CD4-positive, alpha-beta T cell (primary cell): ENCODE measurements around the gene TMEM244. TPM values are rescaled to one million over a fixed set of nuclear protein-coding genes. Genes with fewer than 3 reads are reported as not detected.

ENCODE experiments used
- ATAC-seq: fragments of 200-7000 bp; cut with Tn5 transposase; one replicate; pipeline ENCODE4 v1.10.0; 2022; ENCODE audit warnings: mild to moderate bottlenecking; ENCODE audit not compliant: poor library complexity
- CTCF ChIA-PET: fragments of 350-600 bp; sonication (Branson Sonifier 250); formaldehyde crosslinking; loops from one replicate; lab custom pipeline; 2021; ENCODE audit warnings: antibody characterized with exemption, inconsistent platforms; lab: Charles Lee
- POLR2A ChIA-PET: fragments of 350-600 bp; sonication (Branson Sonifier 250); formaldehyde crosslinking; loops from one replicate; lab custom pipeline; 2021; ENCODE audit warnings: antibody characterized with exemption, inconsistent platforms; lab: Charles Lee
- DNase-seq, 14 experiments: peaks; one replicate each; pipeline ENCODE4 v3.0.0-alpha.2; 2013 to 2020; ENCODE audit warnings: mixed read lengths in 2 of 14
- H3K27ac ChIP-seq, 2 donors: one replicate each; pipeline versions ENCODE4 v1.5.1 to v1.7.0; 2013; ENCODE audit warnings: low read length in 2 of 2, low read depth in 1 of 2, mild to moderate bottlenecking in 1 of 2
- H3K27me3 ChIP-seq, 2 experiments: 1 replicate in 1 of 2; 2 replicates in 1 of 2; pipeline versions ENCODE4 v1.6.1 to v1.7.0; 2013; ENCODE audit warnings: low read length in 2 of 2, control low read depth in 1 of 2, mild to moderate bottlenecking in 1 of 2, moderate library complexity in 1 of 2; ENCODE audit not compliant: insufficient read depth in 2 of 2, control insufficient read depth in 1 of 2
- H3K36me3 ChIP-seq: one replicate; pipeline ENCODE4 v1.6.1; 2013; ENCODE audit warnings: low read length, control low read depth; ENCODE audit not compliant: insufficient read depth
- H3K4me1 ChIP-seq: one replicate; pipeline ENCODE4 v1.6.1; 2013; ENCODE audit warnings: low read length, control low read depth; ENCODE audit not compliant: insufficient read depth
- H3K4me3 ChIP-seq: one replicate; pipeline ENCODE4 v1.5.1; 2013; ENCODE audit warnings: mild to moderate bottlenecking, low read length, moderate library complexity
- H3K9me3 ChIP-seq, 2 experiments: 1 replicate in 1 of 2; 2 replicates in 1 of 2; pipeline versions ENCODE4 v1.6.1 to v1.7.0; 2013; ENCODE audit warnings: low read length in 2 of 2, mild to moderate bottlenecking in 2 of 2, control low read depth in 1 of 2, moderate library complexity in 1 of 2; ENCODE audit not compliant: control insufficient read depth in 1 of 2, insufficient read depth in 1 of 2
- H3K27ac Mint-ChIP-seq: one replicate; pipeline ENCODE4 v1.8.0; 2020; ENCODE audit warnings: mixed read lengths
- H3K27me3 Mint-ChIP-seq: one replicate; pipeline ENCODE4 v1.8.0; 2021; ENCODE audit warnings: mixed read lengths
- H3K36me3 Mint-ChIP-seq: one replicate; pipeline ENCODE4 v1.8.0; 2021; ENCODE audit warnings: low read depth, mixed read lengths
- H3K4me1 Mint-ChIP-seq: one replicate; pipeline ENCODE4 v1.8.0; 2021; ENCODE audit warnings: low read depth, mixed read lengths
- H3K4me3 Mint-ChIP-seq: one replicate; pipeline ENCODE4 v1.8.0; 2020; ENCODE audit warnings: mild to moderate bottlenecking, mixed read lengths
- H3K9me3 Mint-ChIP-seq: one replicate; pipeline ENCODE4 v1.8.0; 2020; ENCODE audit warnings: mixed read lengths
- intact Hi-C, 2 experiments: fragments of 100-400 bp; cut with DNase I in 1 of 2; cut with micrococcal nuclease in 1 of 2; formaldehyde crosslinking; loops; one replicate each; pipeline versions ENCODE4 v1.15.1 to v1.9.0; 2023 to 2025; cut with DNase I, micrococcal nuclease
- total RNA-seq, 174 experiments: library from RNA in 2 of 174; stranded (reverse) in 2 of 174; gene quantifications; one replicate each; pipeline ENCODE4 v1.2.3 and lab custom pipeline; 2021 to 2026
- TF ChIP-seq, protein P1 (sequence below): fragments of 200-600 bp; IDR thresholded peaks from one replicate; pipeline ENCODE4 v1.8.0; 2022; ENCODE audit warnings: antibody characterized with exemption, mild to moderate bottlenecking

TMEM244 gene
- total RNA-seq, 2 experiments from 2014 or later = not detected

DNA sequence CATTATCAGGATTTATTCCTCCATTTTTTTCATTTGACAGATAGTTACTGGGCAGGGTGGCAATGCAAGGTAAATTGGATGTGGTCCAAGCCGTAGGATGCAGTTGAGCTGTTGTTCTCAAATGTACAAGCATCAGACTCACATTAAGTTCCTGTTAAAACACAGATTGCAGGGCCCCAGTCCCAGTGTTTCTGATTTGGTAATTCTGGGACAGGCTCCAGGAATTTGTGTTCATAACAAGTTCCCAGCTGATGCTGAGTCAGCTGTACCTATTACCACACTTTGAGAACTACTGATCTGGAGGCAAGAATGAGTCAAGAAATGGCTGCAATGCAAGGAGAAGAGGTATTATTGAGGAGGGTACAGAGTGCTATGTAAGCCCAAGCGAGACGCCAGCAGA lies 11.7 kb downstream of the TMEM244 start:
- H3K36me3 Mint-ChIP-seq = no peaks in the 10 kb centered on the region
- Histone ChIP-seq H3K4me3 (no peak overlapping the region), H3K9me3 (no peaks in the 10 kb centered on the region), H3K36me3 (no peaks in the 10 kb centered on the region), H3K4me1 (no peaks in the 10 kb centered on the region), H3K27me3 (no peaks in the 10 kb centered on the region), H3K27ac (no peak overlapping the region)
- ChIA-PET CTCF (interaction anchor here (1.4 kb wide), 1 partner anchor 74 kb away, joined by 3 read pairs; no protein-coding TSS in a partner anchor), POLR2A (no interaction called here)
- no peaks in the 10 kb centered on the region for H3K27me3 Mint-ChIP-seq
- TF ChIP-seq, protein P1, sequence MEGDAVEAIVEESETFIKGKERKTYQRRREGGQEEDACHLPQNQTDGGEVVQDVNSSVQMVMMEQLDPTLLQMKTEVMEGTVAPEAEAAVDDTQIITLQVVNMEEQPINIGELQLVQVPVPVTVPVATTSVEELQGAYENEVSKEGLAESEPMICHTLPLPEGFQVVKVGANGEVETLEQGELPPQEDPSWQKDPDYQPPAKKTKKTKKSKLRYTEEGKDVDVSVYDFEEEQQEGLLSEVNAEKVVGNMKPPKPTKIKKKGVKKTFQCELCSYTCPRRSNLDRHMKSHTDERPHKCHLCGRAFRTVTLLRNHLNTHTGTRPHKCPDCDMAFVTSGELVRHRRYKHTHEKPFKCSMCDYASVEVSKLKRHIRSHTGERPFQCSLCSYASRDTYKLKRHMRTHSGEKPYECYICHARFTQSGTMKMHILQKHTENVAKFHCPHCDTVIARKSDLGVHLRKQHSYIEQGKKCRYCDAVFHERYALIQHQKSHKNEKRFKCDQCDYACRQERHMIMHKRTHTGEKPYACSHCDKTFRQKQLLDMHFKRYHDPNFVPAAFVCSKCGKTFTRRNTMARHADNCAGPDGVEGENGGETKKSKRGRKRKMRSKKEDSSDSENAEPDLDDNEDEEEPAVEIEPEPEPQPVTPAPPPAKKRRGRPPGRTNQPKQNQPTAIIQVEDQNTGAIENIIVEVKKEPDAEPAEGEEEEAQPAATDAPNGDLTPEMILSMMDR = no peak
- DNase-seq = no peak
- H3K4me3 Mint-ChIP-seq = no peak overlapping the region
- ATAC-seq = no peak
- H3K9me3 Mint-ChIP-seq = no peaks in the 10 kb centered on the region
- no peak overlapping the region for H3K27ac Mint-ChIP-seq
- no peaks in the 10 kb centered on the region for H3K4me1 Mint-ChIP-seq
- intact Hi-C loops = no loop called here

DNA sequence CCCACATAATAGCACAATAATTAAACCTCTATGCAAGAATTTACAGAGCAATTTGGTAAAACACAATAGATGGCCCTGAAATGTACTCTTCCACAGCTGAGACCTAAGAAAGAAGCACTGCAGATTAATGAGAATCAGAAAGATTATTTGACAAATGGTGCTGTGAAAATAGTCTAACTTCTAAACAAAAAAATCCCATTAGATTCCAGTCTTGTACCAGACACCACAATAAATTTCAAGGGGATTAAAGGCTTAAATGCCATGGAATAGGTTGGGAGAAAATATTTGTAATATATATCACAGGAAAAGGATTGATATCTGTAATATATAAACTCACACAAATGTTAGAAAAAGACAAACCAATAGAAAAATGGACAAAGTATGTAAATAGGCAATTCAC lies 14.4 kb downstream of the TMEM244 start:
- DNase-seq = no peak
- no peaks in the 10 kb centered on the region for H3K36me3 ChIP-seq
- H3K27ac ChIP-seq = no peak overlapping the region
- Mint-ChIP-seq H3K27me3 (no peaks in the 10 kb centered on the region), H3K27ac (no peak overlapping the region), H3K36me3 (no peaks in the 10 kb centered on the region), H3K4me1 (no peaks in the 10 kb centered on the region), H3K9me3 (no peaks in the 10 kb centered on the region), H3K4me3 (no peak overlapping the region)
- H3K9me3 ChIP-seq = no peaks in the 10 kb centered on the region
- H3K4me1 ChIP-seq = no peaks in the 10 kb centered on the region
- intact Hi-C loops = no loop called here
- ChIA-PET CTCF (no interaction called here), POLR2A (no interaction called here)
- no peaks in the 10 kb centered on the region for H3K27me3 ChIP-seq
- TF ChIP-seq, protein P1 = no peak
- H3K4me3 ChIP-seq = no peak overlapping the region
- no peak for ATAC-seq

DNA sequence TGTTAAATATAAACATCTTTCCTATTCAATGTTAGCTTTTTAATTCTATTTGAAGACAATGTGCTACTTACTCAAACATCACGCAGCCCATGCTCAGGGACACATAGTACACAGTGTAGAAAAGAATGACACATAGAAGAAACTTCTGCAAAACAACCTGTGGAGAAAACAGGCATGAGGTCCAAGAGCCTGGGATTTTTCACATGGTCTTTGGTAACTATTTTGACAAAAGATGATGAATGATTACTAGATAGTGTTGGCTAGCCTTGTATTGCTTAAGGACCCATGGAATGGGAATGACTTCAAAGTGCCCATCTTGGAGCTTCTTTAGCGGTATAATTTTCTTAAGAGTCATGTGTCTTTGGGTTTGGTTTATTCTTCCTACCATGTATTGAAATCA lies 15.4 kb downstream of the TMEM244 start:
- no peaks in the 10 kb centered on the region for H3K4me1 ChIP-seq
- Mint-ChIP-seq H3K27me3 (no peaks in the 10 kb centered on the region), H3K36me3 (no peaks in the 10 kb centered on the region), H3K9me3 (no peaks in the 10 kb centered on the region), H3K27ac (no peak overlapping the region), H3K4me1 (no peaks in the 10 kb centered on the region), H3K4me3 (no peak overlapping the region)
- TF ChIP-seq, protein P1 = no peak
- H3K27me3 ChIP-seq = no peaks in the 10 kb centered on the region
- no peak overlapping the region for H3K4me3 ChIP-seq
- no peaks in the 10 kb centered on the region for H3K36me3 ChIP-seq
- ATAC-seq (no peak), DNase-seq (no peak)
- ChIA-PET CTCF (no interaction called here), POLR2A (no interaction called here)
- H3K9me3 ChIP-seq = no peaks in the 10 kb centered on the region
- no peak overlapping the region for H3K27ac ChIP-seq
- intact Hi-C loops = no loop called here
